Activated naive CD4-positive, alpha-beta T cell treated with anti-CD3 and anti-CD28 coated beads, Interleukin-2, amount 10 ng/mL, durations not matched to agents 5 hours and 36 hours (primary cell): ENCODE measurements around the gene CDK11B. TPM values are rescaled to one million over a fixed set of nuclear protein-coding genes. Genes with fewer than 3 reads are reported as not detected.

ENCODE experiments used
- total RNA-seq, 2 experiments: library from RNA; stranded (reverse); gene quantifications; one replicate each; pipeline ENCODE4 v1.2.3, GENCODE V29; 2021

CDK11B gene
- 10 to 100 TPM; 33.8 to 34.2 TPM for total RNA-seq

DNA sequence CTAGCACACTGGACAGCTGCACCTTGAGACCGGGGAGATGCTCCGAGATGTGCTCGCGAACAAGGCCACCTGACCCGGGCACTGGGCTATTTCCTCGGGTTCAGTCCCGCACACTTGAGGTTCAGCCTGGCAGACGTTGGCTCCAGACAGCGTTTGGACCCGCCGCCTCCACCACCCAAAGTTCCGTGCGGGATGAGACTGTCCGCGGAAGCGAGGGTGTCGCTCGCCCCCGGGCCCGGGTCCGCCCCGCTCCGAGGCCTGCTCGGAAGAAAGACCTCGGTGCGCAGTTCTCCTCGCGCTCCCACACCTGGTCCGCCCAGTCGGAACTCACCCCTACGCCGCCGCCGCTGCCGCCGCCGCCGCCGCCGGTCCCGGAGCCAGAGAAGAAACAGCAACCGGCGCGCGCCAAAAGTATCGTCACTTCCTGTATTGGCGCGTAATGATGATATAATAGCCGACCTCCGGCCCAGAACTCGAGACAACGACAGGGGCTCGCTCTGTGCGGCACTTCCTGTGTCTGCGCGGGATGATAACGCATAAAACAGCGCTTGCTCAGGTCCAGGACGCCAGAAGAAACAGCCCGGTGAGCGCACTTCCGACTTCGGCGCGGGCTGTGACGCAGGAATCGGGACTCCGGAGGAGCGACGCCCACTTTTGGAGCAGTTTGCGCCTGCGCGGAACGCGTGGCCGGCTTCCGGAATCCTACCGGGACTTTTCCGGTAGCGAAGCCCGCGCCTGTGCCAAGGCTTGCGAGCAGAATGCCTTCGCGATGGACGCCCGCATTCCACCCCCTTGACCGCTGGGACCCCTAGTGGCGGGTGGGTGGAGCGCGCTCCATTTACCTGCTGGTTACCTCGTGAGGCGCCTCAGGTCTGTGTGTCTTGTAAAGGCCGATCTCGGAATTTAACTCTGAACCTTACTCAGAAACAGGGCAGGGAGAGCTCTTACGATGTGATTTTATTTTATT, at the start of gene CDK11B:
TSS of gene CDK11B (minus strand) at position 422 of the 967 bp plus-strand sequence. CDS start 1,519 bp downstream, outside the sequence.

DNA sequence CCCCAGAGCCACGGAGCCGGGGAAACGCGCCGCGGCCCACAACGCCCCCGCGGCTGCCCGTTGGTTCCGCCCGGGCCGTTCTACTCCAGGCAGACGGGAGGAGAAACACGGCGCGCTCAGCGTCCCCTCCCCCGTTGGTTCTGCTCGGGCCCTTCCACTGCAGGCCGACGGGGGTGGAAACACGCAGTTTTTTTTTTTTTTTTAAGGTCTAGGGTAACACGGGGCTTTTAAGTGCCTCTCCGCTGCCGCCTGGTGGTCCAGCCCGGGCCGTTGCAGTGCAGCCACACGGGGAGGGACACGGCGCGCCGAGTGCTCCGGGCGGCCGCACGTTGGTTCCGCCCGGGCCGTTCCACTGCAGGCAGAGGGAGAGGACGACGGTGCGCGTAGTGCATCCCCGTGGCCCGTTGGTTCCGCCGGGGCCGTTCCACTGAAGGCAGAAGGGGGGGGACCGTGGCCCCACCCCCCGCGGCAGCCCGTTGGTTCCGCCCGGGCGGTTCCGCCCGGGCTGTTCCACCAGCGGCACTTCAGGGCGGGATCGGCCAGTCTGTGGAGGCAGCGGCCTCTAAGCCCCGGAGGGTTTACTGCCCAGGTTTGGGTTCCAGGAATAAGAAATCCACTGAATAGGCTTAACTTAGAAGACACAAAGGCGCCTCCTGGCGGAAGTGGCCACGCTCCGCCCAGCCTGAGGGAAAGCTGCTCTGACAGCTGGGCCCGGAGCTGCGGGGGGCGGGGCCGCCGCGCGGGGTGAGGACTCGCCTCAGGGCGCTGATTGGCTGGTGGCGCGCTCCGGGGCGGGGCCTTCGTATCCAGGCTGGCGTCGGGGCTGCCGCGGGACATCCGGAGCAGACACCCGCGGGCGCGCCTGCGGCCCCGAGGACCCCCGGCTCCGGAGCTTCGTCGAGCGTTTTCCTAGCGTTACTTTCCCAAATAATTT, 34.2 kb upstream of the CDK11B start, which contains the start of gene SLC35E2B:
TSS of gene SLC35E2B (minus strand) at position 82 of the 934 bp plus-strand sequence. CDS start 16,096 bp downstream, outside the sequence.

DNA sequence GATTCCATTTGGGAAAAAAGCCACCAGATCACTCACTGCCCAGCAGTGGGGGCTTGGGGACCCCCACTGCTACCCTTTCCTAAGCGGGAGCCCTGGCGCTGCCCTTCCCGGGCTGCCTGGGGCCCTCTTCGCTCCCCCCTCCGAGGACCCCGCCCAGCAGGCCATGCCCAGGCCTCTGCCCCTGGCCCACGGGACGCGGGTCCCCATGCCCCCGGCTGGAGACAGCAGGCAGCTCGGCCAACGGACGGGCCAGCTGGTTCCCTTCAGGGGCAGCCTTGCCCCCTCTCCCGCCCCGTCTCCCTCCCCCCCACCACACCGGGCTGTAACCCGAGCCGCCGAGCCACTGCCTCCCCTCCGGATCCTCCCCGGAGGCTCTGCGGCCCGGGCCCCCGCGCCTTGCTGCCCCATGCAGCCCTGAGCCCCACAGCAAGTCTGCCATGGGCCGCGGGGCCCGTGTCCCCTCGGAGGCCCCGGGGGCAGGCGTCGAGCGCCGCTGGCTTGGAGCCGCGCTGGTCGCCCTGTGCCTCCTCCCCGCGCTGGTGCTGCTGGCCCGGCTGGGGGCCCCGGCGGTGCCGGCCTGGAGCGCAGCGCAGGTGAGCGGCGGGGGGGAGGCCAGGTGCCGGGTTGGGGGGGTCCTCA, 26.9 kb downstream of the CDK11B start, which contains the start of gene MMP23B:
TSS of gene MMP23B (plus strand) at position 392 of the 639 bp plus-strand sequence. CDS start at position 438, 46 bp downstream.

DNA sequence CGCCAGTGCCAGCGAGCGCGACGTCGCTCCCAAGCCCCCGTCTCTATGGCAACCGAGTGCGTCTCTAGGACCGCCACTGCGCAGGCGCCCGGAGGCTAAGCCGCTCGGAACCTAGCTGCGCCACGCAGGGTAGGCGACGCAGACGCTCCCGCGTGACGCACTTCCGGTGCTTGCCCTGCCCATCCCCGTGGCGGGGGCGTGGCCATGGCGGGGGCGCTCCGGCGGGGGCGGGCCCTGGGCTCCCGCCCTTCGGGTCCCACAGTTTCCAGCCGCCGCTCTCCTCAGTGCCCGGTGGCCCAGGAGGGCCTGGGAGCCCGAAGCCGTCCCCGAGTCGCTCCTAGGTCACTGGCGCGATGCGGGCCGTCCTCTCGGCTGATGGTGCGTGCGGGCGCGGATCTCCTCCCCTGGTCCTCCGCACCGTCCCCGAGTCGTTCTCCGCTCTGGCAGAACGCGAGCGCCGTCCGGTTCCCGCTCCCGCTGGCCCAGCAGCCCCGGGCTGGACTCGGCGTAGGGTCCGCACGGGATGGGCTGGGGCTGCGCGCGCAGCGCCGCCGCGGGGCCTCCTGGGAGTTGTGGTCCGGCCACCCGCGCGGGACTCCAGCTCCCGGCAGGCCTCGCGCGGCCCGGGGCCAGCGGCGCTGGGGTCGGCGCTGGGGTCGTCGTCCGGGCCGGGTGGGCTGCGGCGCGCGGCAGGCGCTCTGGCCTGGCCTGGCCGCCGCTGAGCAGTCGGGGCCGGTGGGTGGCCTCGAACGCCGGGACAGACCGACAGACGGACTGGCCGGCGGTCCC, 43.4 kb downstream of the CDK11B start, which contains the start of gene MIB2:
TSS of gene MIB2 (plus strand) at position 245 of the 789 bp plus-strand sequence. CDS start 7,953 bp downstream, outside the sequence.

DNA sequence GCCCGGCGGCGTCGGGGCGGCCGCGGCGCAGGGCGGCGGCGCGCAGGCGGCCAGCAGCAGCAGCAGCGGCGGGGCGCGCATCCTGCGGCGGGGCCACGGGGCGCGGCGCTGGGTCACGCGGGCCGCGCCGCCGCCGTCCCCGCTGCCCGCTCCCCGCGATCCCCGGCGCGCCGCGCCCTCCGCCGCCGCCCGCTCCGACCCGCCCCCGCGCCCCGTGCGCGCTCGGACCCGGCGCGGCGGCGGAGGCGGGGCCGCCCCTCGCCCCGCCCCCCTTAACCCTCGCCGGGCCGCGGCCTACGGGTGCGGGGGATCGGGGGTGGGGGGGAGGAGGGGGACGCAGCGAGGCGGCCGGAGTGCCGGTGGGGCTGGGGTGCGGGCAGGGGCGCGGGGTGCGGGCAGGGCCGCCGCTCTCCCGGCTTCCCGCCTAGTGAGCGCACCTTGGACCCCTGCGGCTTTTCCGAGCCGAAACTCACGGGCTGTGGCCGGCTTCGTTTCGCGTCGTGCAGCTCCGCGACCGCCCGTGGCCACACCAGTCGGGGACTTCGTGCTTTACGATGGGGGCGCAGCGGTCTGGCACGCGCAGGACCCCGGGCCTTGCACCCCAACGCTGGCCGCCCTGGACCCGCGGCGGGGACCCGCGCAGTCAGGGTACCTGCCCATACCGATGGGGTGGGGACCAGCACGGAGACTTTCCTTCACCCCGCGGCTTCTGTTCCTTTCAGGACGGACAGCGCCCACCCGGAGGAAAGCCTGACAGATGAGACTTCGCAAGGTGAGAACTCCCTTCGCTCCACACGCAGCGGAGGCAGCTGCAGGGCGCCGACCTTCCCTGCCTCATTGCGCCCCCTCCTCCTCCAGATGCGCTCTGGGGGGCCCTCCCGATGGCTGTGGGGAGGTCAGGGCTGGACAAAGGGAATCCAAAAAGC, 58.6 kb downstream of the CDK11B start, which contains the start of gene FNDC10:
TSS of gene FNDC10 (minus strand) at position 201 of the 926 bp plus-strand sequence. CDS start at position 81, 120 bp downstream.

Other genes with a start within 250 kb of the CDK11B start
- gene ANKRD65, start 237.7 kb downstream of the CDK11B start, total RNA-seq, result not detected
- under 1 TPM; 0.17 to 0.33 TPM for gene VWA1, start 223.3 kb downstream of the CDK11B start, total RNA-seq
- 1 to 10 TPM; 1.4 to 2.3 TPM for gene ATAD3C, start 209.3 kb downstream of the CDK11B start, total RNA-seq
- 10 to 100 TPM; 29.0 to 34.3 TPM for gene ATAD3B, start 187.2 kb downstream of the CDK11B start, total RNA-seq
- 10 to 100 TPM; 31.9 to 33.0 TPM for gene ATAD3A, start 146.8 kb downstream of the CDK11B start, total RNA-seq
- under 1 TPM; 0.41 to 0.45 TPM for gene TMEM240, start 118.4 kb downstream of the CDK11B start, total RNA-seq
- gene SSU72, start 84.1 kb downstream of the CDK11B start, total RNA-seq, result 100 to 1,000 TPM; 106 to 107 TPM
- gene FNDC10, start 58.9 kb downstream of the CDK11B start, total RNA-seq, result 1 to 10 TPM; 8.7 to 9.1 TPM
- gene MIB2, start 43.5 kb downstream of the CDK11B start, total RNA-seq, result 10 to 100 TPM; 44.3 to 45.9 TPM
- 1 to 10 TPM; 3.4 to 4.2 TPM for gene MMP23B, start 26.8 kb downstream of the CDK11B start, total RNA-seq
- gene SLC35E2B, start 33.8 kb upstream of the CDK11B start, total RNA-seq, result 10 to 100 TPM; 75.4 to 77.9 TPM
- 10 to 100 TPM; 66.4 to 78.3 TPM for gene CDK11A, start 65.4 kb upstream of the CDK11B start, total RNA-seq
- 10 to 100 TPM; 62.2 to 63.9 TPM for gene NADK, start 119.5 kb upstream of the CDK11B start, total RNA-seq
- gene GNB1, start 232.1 kb upstream of the CDK11B start, total RNA-seq, result 100 to 1,000 TPM; 336 to 341 TPM